K562 (cell line): ENCODE measurements around the gene ING4. TPM values are rescaled to one million over a fixed set of nuclear protein-coding genes. Genes with fewer than 3 reads are reported as not detected.

Experiments used
- ETV5 ChIP-seq: sonication (generic); formaldehyde crosslinking; IDR thresholded peaks from 2 replicates; pipeline ENCODE4 v1.4.0; 2020; ENCODE audit warnings: low read depth, mild to moderate bottlenecking, missing genetic modification reagents
- FOXA3 ChIP-seq, 2 experiments: fragments of 450-650 bp in 1 of 2; sonication (generic) in 1 of 2; formaldehyde crosslinking; IDR thresholded peaks in 1 of 2; conservative IDR thresholded peaks in 1 of 2; 2 replicates each; pipeline versions ENCODE4 v1.4.0 to v1.8.0; 2020 to 2022; ENCODE audit warnings: mild to moderate bottlenecking in 2 of 2, missing genetic modification reagents in 1 of 2
- HDAC1 ChIP-seq, 2 experiments: fragments of 450-650 bp; IDR thresholded peaks; 2 replicates each; pipeline ENCODE4 v1.6.1; 2016 to 2017; ENCODE audit warnings: inconsistent platforms in 1 of 2, mild to moderate bottlenecking in 1 of 2, moderate library complexity in 1 of 2
- HDAC2 ChIP-seq: fragments of 450-650 bp; IDR thresholded peaks from 2 replicates; pipeline ENCODE4 v1.6.1; 2016; ENCODE audit warnings: mild to moderate bottlenecking
- HMG20B ChIP-seq: fragments of 250-450 bp; sonication (Bioruptor Pico); IDR thresholded peaks from 2 replicates; pipeline ENCODE4 v1.5.0; 2021; ENCODE audit warnings: mild to moderate bottlenecking
- ILF3 ChIP-seq: fragments of 450-650 bp; IDR thresholded peaks from 2 replicates; pipeline ENCODE4 v1.6.1; 2018; ENCODE audit warnings: antibody characterized with exemption, mild to moderate bottlenecking, moderate library complexity, borderline replicate concordance
- L3MBTL2 ChIP-seq: fragments of 450-650 bp; IDR thresholded peaks from 2 replicates; pipeline ENCODE4 v1.6.1; 2016; ENCODE audit warnings: mild to moderate bottlenecking, moderate library complexity
- LEF1 ChIP-seq: fragments of 450-650 bp; IDR thresholded peaks from 2 replicates; pipeline ENCODE4 v1.6.1; 2016; ENCODE audit warnings: mild to moderate bottlenecking
- PML ChIP-seq: IDR thresholded peaks from 2 replicates; pipeline ENCODE4 v1.6.1; 2012; ENCODE audit warnings: low read length, inconsistent platforms
- RCOR1 ChIP-seq, 2 experiments: IDR thresholded peaks; 2 replicates each; pipeline ENCODE4 v1.6.1; 2012; ENCODE audit warnings: low read depth in 2 of 2, low read length in 2 of 2, borderline replicate concordance in 1 of 2, improper control_type of control experiment in 1 of 2
- SMAD2 ChIP-seq: fragments of 150-350 bp; IDR thresholded peaks from 2 replicates; pipeline ENCODE4 v1.6.1; 2014; ENCODE audit warnings: low read depth, mild to moderate bottlenecking, low read length
- TAL1 ChIP-seq: fragments of 450-650 bp; IDR thresholded peaks from 2 replicates; pipeline ENCODE4 v1.6.1; 2016; ENCODE audit warnings: mild to moderate bottlenecking
- YY1 ChIP-seq, 3 experiments: IDR thresholded peaks; 2 replicates each; pipeline ENCODE4 v1.6.1; 2011; ENCODE audit warnings: low read length in 2 of 3, mild to moderate bottlenecking in 2 of 3, moderate library complexity in 2 of 3, borderline replicate concordance in 1 of 3, control low read depth in 1 of 3, low read depth in 1 of 3; ENCODE audit not compliant: insufficient read depth in 3 of 3, insufficient replicate concordance in 2 of 3, control insufficient read depth in 1 of 3, insufficient read length in 1 of 3; ENCODE audit errors: extremely low read depth in 1 of 3
- ZBTB7A ChIP-seq: IDR thresholded peaks from 2 replicates; pipeline ENCODE4 v1.6.1; 2011; ENCODE audit warnings: low read depth, mild to moderate bottlenecking, low read length, moderate library complexity, borderline replicate concordance; ENCODE audit not compliant: control insufficient read depth
- ZNF57 ChIP-seq: fragments of 450-650 bp; formaldehyde crosslinking; IDR thresholded peaks from 2 replicates; pipeline ENCODE4 v1.4.0; 2020; ENCODE audit warnings: mild to moderate bottlenecking, moderate library complexity
- ZNF644 ChIP-seq: fragments of 200-800 bp; sonication (Bioruptor generic); IDR thresholded peaks from 2 replicates; pipeline ENCODE4 v1.6.1; 2016; ENCODE audit warnings: low read depth, missing genetic modification characterization, missing compliant biosample characterization
- ZNF699 ChIP-seq: fragments of 250-450 bp; sonication (Bioruptor Pico); IDR thresholded peaks from 2 replicates; pipeline ENCODE4 v1.8.0; 2021; ENCODE audit warnings: mild to moderate bottlenecking, moderate library complexity; ENCODE audit not compliant: insufficient replicate concordance
- polyA plus RNA-seq, 8 experiments: library from polyadenylated mRNA; depleted of rRNA in 4 of 8; stranded (reverse) in 5 of 8; unstranded in 3 of 8; fragments of >200 nt; fragmentation: Nextera tagmentation in 2 of 8; fragmentation: Illumina TruSeq in 1 of 8; extraction: Ambion mirVana in 2 of 8; extraction: Trizol in 1 of 8; gene quantifications; 2 replicates each; pipeline versions ENCODE4 v1.2.1 to v1.2.3, GENCODE V29; 2011 to 2014; ENCODE audit warnings: inconsistent platforms in 1 of 8, missing spikeins in 1 of 8
- total RNA-seq, 7 experiments: library from RNA; depleted of rRNA in 6 of 7; stranded (reverse); fragments of >200 nt in 6 of 7; fragmentation: Illumina TruSeq in 2 of 7; extraction: Trizol in 2 of 7; gene quantifications; 2 replicates each; pipeline versions ENCODE4 v1.2.1 to v1.2.3, GENCODE V29; 2011 to 2021; ENCODE audit warnings: low replicate concordance in 1 of 7
- TF ChIP-seq, protein P1 (sequence below): sonication (generic); formaldehyde crosslinking; IDR thresholded peaks from 2 replicates; pipeline ENCODE4 v1.8.0; 2022; ENCODE audit warnings: mild to moderate bottlenecking, missing genetic modification reagents
- TF ChIP-seq, protein P2 (sequence below): IDR thresholded peaks from 2 replicates; pipeline ENCODE4 v1.6.1; 2014; ENCODE audit warnings: antibody characterized with exemption
- TF ChIP-seq, protein P3 (sequence below): fragments of 250-450 bp; sonication (Bioruptor Pico); IDR thresholded peaks from 2 replicates; pipeline ENCODE4 v1.5.0; 2022; ENCODE audit warnings: mild to moderate bottlenecking
- TF ChIP-seq, protein P4 (sequence below): fragments of 250-450 bp; sonication (Bioruptor Pico); IDR thresholded peaks from 2 replicates; pipeline ENCODE4 v1.6.1; 2021; ENCODE audit warnings: mild to moderate bottlenecking
- TF ChIP-seq, protein P5 (sequence below): sonication (generic); formaldehyde crosslinking; IDR thresholded peaks from 2 replicates; pipeline ENCODE4 v1.8.0; 2022; ENCODE audit warnings: missing genetic modification reagents, mild to moderate bottlenecking, borderline replicate concordance

ING4 gene
- total and polyA plus RNA-seq, 9 of the 15 experiments (the other 6 are each of a cell fraction or from before 2014, with no cell fraction given) = 6.6 to 30.2 (median 15.7) TPM

DNA sequence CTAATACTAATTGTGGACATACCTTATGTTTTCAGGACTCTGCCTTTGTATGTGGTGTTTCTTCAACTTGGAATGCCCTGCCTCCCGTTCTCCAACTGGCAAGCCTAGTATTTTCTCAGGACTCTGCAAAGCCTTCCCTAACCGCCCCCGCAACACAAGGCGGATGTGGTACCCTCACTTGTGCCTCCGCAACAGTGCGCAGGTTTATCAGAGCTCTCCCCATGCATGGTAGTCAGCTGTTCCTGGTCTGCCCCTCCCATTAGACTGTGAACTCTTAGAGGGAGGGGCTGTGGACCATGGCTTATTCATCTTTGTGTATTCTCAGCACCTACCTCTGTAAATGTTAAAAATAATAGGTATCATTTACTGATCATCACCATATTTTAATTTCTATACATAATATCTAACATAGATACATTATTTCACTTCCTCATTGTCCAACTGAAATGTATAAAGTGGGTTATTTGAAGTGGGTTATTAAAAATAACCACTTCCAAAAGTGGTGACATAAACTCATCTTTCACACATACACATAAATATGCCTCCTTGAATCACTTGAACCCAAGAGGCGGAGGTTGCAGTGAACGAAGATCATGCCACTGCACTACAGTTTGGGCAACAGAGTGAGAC is 36.1 kb downstream of the ING4 start (continued):
- TF ChIP-seq, protein P1, sequence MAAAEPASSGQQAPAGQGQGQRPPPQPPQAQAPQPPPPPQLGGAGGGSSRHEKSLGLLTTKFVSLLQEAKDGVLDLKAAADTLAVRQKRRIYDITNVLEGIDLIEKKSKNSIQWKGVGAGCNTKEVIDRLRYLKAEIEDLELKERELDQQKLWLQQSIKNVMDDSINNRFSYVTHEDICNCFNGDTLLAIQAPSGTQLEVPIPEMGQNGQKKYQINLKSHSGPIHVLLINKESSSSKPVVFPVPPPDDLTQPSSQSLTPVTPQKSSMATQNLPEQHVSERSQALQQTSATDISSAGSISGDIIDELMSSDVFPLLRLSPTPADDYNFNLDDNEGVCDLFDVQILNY (CRISPR knock-in tag) = no peak
- peak; percentile 47; the same call in 1 of the 2 replicates for TF ChIP-seq TAL1
- no peak for TF ChIP-seq ZNF644 (tag)
- TF ChIP-seq, protein P2, sequence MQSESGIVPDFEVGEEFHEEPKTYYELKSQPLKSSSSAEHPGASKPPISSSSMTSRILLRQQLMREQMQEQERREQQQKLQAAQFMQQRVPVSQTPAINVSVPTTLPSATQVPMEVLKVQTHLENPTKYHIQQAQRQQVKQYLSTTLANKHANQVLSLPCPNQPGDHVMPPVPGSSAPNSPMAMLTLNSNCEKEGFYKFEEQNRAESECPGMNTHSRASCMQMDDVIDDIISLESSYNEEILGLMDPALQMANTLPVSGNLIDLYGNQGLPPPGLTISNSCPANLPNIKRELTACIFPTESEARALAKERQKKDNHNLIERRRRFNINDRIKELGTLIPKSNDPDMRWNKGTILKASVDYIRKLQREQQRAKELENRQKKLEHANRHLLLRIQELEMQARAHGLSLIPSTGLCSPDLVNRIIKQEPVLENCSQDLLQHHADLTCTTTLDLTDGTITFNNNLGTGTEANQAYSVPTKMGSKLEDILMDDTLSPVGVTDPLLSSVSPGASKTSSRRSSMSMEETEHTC = no peak
- 0 out of 2 replicates have a peak, but pooled peaks have one; percentile 29 for TF ChIP-seq PML
- TF ChIP-seq, protein P3, sequence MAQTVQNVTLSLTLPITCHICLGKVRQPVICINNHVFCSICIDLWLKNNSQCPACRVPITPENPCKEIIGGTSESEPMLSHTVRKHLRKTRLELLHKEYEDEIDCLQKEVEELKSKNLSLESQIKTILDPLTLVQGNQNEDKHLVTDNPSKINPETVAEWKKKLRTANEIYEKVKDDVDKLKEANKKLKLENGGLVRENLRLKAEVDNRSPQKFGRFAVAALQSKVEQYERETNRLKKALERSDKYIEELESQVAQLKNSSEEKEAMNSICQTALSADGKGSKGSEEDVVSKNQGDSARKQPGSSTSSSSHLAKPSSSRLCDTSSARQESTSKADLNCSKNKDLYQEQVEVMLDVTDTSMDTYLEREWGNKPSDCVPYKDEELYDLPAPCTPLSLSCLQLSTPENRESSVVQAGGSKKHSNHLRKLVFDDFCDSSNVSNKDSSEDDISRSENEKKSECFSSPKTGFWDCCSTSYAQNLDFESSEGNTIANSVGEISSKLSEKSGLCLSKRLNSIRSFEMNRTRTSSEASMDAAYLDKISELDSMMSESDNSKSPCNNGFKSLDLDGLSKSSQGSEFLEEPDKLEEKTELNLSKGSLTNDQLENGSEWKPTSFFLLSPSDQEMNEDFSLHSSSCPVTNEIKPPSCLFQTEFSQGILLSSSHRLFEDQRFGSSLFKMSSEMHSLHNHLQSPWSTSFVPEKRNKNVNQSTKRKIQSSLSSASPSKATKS = no peak
- TF ChIP-seq HMG20B (CRISPR knock-in tag) = no peak
- TF ChIP-seq LEF1 = peak; percentile 28; the same call in 1 of the 2 replicates
- TF ChIP-seq HDAC1 (IDR thresholded peaks at IDR 0.05) = peak in 1 of 2 experiments; percentile 72; a peak in 2 of 4 replicates
- TF ChIP-seq, protein P4, sequence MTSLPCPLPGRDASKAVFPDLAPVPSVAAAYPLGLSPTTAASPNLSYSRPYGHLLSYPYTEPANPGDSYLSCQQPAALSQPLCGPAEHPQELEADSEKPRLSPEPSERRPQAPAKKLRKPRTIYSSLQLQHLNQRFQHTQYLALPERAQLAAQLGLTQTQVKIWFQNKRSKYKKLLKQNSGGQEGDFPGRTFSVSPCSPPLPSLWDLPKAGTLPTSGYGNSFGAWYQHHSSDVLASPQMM (CRISPR knock-in tag) = no peak
- TF ChIP-seq RCOR1 (IDR thresholded peaks at IDR 0.05; ENCODE audit: borderline replicate concordance in 1 of 2, low read depth in 2 of 2, low read length in 2 of 2) = peak in 1 of 2 experiments; percentile 44; a peak in 1 of 4 replicates
- TF ChIP-seq, protein P5, sequence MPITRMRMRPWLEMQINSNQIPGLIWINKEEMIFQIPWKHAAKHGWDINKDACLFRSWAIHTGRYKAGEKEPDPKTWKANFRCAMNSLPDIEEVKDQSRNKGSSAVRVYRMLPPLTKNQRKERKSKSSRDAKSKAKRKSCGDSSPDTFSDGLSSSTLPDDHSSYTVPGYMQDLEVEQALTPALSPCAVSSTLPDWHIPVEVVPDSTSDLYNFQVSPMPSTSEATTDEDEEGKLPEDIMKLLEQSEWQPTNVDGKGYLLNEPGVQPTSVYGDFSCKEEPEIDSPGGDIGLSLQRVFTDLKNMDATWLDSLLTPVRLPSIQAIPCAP (CRISPR knock-in tag) = no peak
- TF ChIP-seq ZBTB7A = peak; percentile 52; the same call in 1 of the 2 replicates
- TF ChIP-seq HDAC2 = no peak
- peak; percentile 36; the same call in 1 of the 2 replicates for TF ChIP-seq L3MBTL2
- TF ChIP-seq ILF3 = no peak
- 0 out of 4 replicates have a peak, but pooled peaks of 1 of the 2 experiments have one; percentile 17 for TF ChIP-seq FOXA3 (CRISPR knock-in tag; conservative IDR thresholded peaks at IDR 0.05 in 1 of 2, IDR thresholded peaks at IDR 0.05 in 1 of 2)
- peak; percentile 68 for TF ChIP-seq ETV5 (CRISPR knock-in tag)
- no peak for TF ChIP-seq YY1 (IDR thresholded peaks at IDR 0.05; ENCODE audit: borderline replicate concordance in 1 of 3, control insufficient read depth in 1 of 3, extremely low read depth in 1 of 3, insufficient read depth in 3 of 3, insufficient read length in 1 of 3, insufficient replicate concordance in 2 of 3, low read depth in 1 of 3, low read length in 2 of 3)
- TF ChIP-seq ZNF57 (CRISPR knock-in tag) = no peak
- no peak for TF ChIP-seq ZNF699 (CRISPR knock-in tag)
- no peak for TF ChIP-seq SMAD2
